ENCODE measurements around the gene BMPER. TPM values are rescaled to one million over a fixed set of nuclear protein-coding genes. Genes with fewer than 3 reads are reported as not detected.

BMPER gene
- total and polyA plus RNA-seq, 2 experiments from 2014 or later, result 4.5 to 6.3 TPM

DNA sequence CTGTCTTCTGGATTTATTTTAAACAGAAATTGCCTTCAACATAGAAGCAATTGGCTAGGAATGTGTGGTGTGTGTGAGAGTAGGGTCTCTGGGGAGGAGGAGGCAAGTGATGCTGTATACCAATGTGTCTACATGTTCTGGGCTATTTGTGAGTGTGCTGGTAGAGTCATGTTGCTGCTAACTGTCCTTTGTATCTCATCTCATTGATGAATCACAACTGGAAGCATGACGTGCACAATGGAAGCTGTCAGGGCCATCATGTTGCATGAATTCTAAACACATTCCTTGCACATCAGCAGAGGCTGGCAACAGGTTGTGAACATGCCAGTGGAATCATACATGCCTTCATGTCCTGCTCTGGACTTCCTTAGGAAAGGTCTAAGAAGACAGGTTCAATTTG is 199.7 kb downstream of the BMPER start:
- Histone ChIP-seq H3K9me3 (ENCODE audit: low read depth) (no peaks in the 10 kb centered on the region), H3K9me2 (replicated peaks; ENCODE audit: insufficient read depth) (no peaks in the 10 kb centered on the region), H4K20me1 (ENCODE audit: insufficient read depth, poor library complexity, severe bottlenecking) (no peaks in the 10 kb centered on the region), H3K27ac (no peak overlapping the region), H3K79me2 (no peaks in the 10 kb centered on the region), H3K36me3 (replicated peaks; ENCODE audit: insufficient read depth, low read depth) (no peaks in the 10 kb centered on the region), H3K27me3 (no peaks in the 10 kb centered on the region), H3K4me3 (no peak overlapping the region), H2AFZ (no peak overlapping the region), H3K4me2 (no peak overlapping the region), H3K4me1 (ENCODE audit: insufficient read depth) (no peaks in the 10 kb centered on the region)
- 83% methylated on average over 1 of the region's 1 CpG for WGBS (ENCODE audit: low lambda C conversion rate, missing lambda C conversion rate)
- TF ChIP-seq, protein P1, sequence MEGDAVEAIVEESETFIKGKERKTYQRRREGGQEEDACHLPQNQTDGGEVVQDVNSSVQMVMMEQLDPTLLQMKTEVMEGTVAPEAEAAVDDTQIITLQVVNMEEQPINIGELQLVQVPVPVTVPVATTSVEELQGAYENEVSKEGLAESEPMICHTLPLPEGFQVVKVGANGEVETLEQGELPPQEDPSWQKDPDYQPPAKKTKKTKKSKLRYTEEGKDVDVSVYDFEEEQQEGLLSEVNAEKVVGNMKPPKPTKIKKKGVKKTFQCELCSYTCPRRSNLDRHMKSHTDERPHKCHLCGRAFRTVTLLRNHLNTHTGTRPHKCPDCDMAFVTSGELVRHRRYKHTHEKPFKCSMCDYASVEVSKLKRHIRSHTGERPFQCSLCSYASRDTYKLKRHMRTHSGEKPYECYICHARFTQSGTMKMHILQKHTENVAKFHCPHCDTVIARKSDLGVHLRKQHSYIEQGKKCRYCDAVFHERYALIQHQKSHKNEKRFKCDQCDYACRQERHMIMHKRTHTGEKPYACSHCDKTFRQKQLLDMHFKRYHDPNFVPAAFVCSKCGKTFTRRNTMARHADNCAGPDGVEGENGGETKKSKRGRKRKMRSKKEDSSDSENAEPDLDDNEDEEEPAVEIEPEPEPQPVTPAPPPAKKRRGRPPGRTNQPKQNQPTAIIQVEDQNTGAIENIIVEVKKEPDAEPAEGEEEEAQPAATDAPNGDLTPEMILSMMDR (IDR thresholded peaks at IDR 0.05; ENCODE audit: poor library complexity), result no peak
- TF ChIP-seq EZH2phosphoT487 (IDR thresholded peaks at IDR 0.05; ENCODE audit: low read depth, severe bottlenecking, unreplicated experiment) (no peak), EZH2 (IDR thresholded peaks at IDR 0.05; ENCODE audit: borderline replicate concordance) (no peak)
- no peak for DNase-seq (ENCODE audit: low spot score)

DNA sequence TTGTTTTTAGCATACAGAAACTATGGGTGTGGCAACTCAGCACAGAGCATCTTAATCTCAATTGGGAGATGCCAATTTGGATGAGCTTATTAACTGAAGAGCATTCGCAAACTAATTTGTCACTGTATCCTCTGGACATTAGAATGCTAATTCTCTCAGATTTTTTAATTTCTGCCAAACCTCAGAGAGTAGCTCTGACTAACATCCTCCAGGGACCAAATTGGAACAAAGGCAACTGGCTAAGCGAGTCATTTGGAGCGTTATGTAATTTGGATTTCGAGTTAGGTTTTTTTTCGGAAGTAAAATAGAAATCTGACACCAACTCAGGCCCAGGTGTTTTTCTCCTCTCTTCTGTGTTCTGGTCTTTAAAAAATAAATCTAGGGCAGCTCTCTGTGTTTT is 201.9 kb downstream of the BMPER start:
- Histone ChIP-seq H3K9me2 (replicated peaks; ENCODE audit: insufficient read depth) (no peaks in the 10 kb centered on the region), H3K79me2 (no peaks in the 10 kb centered on the region), H3K9me3 (ENCODE audit: low read depth) (no peaks in the 10 kb centered on the region), H3K4me1 (ENCODE audit: insufficient read depth) (no peaks in the 10 kb centered on the region), H4K20me1 (ENCODE audit: insufficient read depth, poor library complexity, severe bottlenecking) (no peaks in the 10 kb centered on the region), H2AFZ (no peak overlapping the region), H3K27me3 (no peaks in the 10 kb centered on the region), H3K4me2 (no peak overlapping the region), H3K4me3 (no peak overlapping the region), H3K36me3 (replicated peaks; ENCODE audit: insufficient read depth, low read depth) (no peaks in the 10 kb centered on the region), H3K27ac (no peak overlapping the region)
- WGBS (ENCODE audit: low lambda C conversion rate, missing lambda C conversion rate), result 83% methylated on average over 5 of the region's 5 CpGs
- no peak for DNase-seq (ENCODE audit: low spot score)
- TF ChIP-seq EZH2phosphoT487 (IDR thresholded peaks at IDR 0.05; ENCODE audit: low read depth, severe bottlenecking, unreplicated experiment) (no peak), EZH2 (IDR thresholded peaks at IDR 0.05; ENCODE audit: borderline replicate concordance) (no peak)
- TF ChIP-seq, protein P1 (IDR thresholded peaks at IDR 0.05; ENCODE audit: poor library complexity), result no peak

DNA sequence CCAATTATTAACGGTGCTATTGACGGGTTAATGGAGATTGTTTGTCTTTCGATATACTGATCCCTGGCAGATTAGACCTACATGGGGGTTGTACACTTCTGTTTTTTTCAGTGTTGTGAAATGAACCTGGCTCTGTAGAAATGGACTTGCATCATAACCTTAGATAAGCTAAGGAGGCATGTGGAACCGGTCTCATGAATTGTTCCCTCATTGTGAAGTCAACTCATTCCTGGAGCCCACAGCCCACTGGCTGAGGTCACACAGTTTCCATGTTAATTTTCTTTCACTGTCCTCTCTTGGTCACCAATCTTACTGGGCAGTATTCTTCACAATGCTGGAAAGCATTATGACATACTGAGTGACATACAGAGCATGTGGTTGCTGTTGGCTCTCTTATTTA is 202.8 kb downstream of the BMPER start:
- TF ChIP-seq, protein P1 (IDR thresholded peaks at IDR 0.05; ENCODE audit: poor library complexity), result no peak
- TF ChIP-seq EZH2 (IDR thresholded peaks at IDR 0.05; ENCODE audit: borderline replicate concordance), result no peak
- Histone ChIP-seq H3K36me3 (replicated peaks; ENCODE audit: insufficient read depth, low read depth) (no peaks in the 10 kb centered on the region), H4K20me1 (ENCODE audit: insufficient read depth, poor library complexity, severe bottlenecking) (no peaks in the 10 kb centered on the region), H3K27ac (no peak overlapping the region), H3K9me2 (replicated peaks; ENCODE audit: insufficient read depth) (no peaks in the 10 kb centered on the region), H3K9me3 (ENCODE audit: low read depth) (no peaks in the 10 kb centered on the region), H3K4me1 (ENCODE audit: insufficient read depth) (no peaks in the 10 kb centered on the region), H2AFZ (no peak overlapping the region), H3K4me2 (no peak overlapping the region), H3K27me3 (no peaks in the 10 kb centered on the region), H3K4me3 (no peak overlapping the region), H3K79me2 (no peaks in the 10 kb centered on the region)
- DNase-seq (ENCODE audit: low spot score), result peak; percentile 26
- 63% methylated on average over 4 of the region's 4 CpGs for WGBS (ENCODE audit: low lambda C conversion rate, missing lambda C conversion rate)
